ENCODE measurements around the gene TMEM33.

Gene TMEM33

DNA sequence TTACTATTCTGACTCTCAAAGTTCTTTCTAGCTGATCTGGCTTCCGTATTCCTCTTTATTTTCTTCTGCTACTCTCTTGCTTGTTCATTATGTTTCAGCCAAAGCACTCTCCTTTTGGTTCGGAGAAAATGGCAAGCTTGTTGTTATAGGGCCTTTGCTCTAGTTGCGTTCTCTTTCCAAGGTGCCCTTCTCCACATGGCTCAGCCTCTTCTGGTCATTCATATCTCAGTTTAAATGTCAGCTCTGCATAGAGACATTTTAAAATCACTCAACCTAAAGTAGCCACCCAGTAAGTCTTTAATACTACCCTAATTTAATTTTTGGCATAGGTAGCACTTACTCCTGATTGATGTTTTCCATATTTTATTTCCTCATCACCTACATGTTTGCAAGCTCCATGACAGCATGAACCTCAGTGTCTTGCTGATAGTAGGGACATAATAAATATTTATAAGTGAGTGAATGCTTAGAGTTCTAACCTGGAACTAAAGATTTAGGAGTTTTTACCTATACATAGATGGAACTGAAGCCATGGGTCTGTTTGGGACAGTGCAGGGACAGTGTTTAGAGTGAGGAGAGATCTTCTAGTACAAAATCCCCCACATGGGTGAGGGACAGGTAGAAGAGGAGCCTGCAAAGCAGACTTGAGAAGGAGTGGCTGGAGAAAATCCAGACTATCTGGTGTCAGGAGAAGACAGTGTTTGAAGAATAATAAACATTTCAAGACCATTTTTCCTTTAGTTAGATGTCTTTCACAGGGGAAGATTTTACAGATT lies 73.0 kb downstream of the TMEM33 start:
- H3K27ac ChIP-seq (replicated peaks): no peak overlapping the region
- H3K4me3 ChIP-seq (replicated peaks; ENCODE audit: insufficient read depth, low read length): no peak overlapping the region
- no peak for DNase-seq (ENCODE audit: low read depth in 1 of 2, low spot score in 1 of 2)
- H3K27me3 ChIP-seq (ENCODE audit: insufficient read depth, poor library complexity, severe bottlenecking): no peaks in the 10 kb centered on the region
- TF ChIP-seq POLR2AphosphoS5 (IDR thresholded peaks at IDR 0.05; ENCODE audit: low read depth) (no peak), GABPA (IDR thresholded peaks at IDR 0.05; ENCODE audit: low read depth) (no peak), SPI1 (IDR thresholded peaks at IDR 0.05; ENCODE audit: borderline replicate concordance, low read depth) (no peak)
- TF ChIP-seq, protein P1, sequence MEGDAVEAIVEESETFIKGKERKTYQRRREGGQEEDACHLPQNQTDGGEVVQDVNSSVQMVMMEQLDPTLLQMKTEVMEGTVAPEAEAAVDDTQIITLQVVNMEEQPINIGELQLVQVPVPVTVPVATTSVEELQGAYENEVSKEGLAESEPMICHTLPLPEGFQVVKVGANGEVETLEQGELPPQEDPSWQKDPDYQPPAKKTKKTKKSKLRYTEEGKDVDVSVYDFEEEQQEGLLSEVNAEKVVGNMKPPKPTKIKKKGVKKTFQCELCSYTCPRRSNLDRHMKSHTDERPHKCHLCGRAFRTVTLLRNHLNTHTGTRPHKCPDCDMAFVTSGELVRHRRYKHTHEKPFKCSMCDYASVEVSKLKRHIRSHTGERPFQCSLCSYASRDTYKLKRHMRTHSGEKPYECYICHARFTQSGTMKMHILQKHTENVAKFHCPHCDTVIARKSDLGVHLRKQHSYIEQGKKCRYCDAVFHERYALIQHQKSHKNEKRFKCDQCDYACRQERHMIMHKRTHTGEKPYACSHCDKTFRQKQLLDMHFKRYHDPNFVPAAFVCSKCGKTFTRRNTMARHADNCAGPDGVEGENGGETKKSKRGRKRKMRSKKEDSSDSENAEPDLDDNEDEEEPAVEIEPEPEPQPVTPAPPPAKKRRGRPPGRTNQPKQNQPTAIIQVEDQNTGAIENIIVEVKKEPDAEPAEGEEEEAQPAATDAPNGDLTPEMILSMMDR (IDR thresholded peaks at IDR 0.05; ENCODE audit: insufficient read depth, low read length): no peak
- TF ChIP-seq, protein P2, sequence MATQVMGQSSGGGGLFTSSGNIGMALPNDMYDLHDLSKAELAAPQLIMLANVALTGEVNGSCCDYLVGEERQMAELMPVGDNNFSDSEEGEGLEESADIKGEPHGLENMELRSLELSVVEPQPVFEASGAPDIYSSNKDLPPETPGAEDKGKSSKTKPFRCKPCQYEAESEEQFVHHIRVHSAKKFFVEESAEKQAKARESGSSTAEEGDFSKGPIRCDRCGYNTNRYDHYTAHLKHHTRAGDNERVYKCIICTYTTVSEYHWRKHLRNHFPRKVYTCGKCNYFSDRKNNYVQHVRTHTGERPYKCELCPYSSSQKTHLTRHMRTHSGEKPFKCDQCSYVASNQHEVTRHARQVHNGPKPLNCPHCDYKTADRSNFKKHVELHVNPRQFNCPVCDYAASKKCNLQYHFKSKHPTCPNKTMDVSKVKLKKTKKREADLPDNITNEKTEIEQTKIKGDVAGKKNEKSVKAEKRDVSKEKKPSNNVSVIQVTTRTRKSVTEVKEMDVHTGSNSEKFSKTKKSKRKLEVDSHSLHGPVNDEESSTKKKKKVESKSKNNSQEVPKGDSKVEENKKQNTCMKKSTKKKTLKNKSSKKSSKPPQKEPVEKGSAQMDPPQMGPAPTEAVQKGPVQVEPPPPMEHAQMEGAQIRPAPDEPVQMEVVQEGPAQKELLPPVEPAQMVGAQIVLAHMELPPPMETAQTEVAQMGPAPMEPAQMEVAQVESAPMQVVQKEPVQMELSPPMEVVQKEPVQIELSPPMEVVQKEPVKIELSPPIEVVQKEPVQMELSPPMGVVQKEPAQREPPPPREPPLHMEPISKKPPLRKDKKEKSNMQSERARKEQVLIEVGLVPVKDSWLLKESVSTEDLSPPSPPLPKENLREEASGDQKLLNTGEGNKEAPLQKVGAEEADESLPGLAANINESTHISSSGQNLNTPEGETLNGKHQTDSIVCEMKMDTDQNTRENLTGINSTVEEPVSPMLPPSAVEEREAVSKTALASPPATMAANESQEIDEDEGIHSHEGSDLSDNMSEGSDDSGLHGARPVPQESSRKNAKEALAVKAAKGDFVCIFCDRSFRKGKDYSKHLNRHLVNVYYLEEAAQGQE (IDR thresholded peaks at IDR 0.05; ENCODE audit: insufficient replicate concordance, low read depth): no peak

All from HL-60 (cell line).